AG08395 (cell line): Measurements from ENCODE around the gene BRME1.
A peak's percentile ranks its signal among the peaks of the same experiment; 100 is the strongest.

Experiments
- DNase-seq: peaks from one replicate; pipeline ENCODE4 v3.0.0; 2012; ENCODE audit warnings: mixed read lengths, low spot score

The BRME1 gene

GRCh38 chr19:13905634-13906520 is at the start of gene BRME1, which contains the start of gene CC2D1A:
Gene BRME1 (minus strand): TSS chr19:13906117. CDS start chr19:13904892, 1,225 bp downstream.
Gene CC2D1A (plus strand): TSS chr19:13906201. CDS start chr19:13906442, 241 bp downstream.
- peak; percentile 99 for DNase-seq

GRCh38 chr19:13954185-13954584 is 48.3 kb upstream of the BRME1 start:
- no peak for DNase-seq

GRCh38 chr19:13952931-13953531 is 47.1 kb upstream of the BRME1 start:
- peak; percentile 90 for DNase-seq

- DNase-seq = peak; percentile 100
Measured at GRCh38 chr19:13952154-13952930, 46.4 kb upstream of the BRME1 start, which contains the start of gene DCAF15. Gene DCAF15 (plus strand): TSS chr19:13952509. CDS start chr19:13952513, 4 bp downstream.

GRCh38 chr19:13951799-13952153 is 45.9 kb upstream of the BRME1 start:
- DNase-seq = no peak

GRCh38 chr19:13951043-13951442 is 45.1 kb upstream of the BRME1 start:
- DNase-seq = no peak

- DNase-seq = no peak
Measured at GRCh38 chr19:13946414-13946813, 40.5 kb upstream of the BRME1 start.

- DNase-seq = no peak
Measured at GRCh38 chr19:13942023-13942684, 36.2 kb upstream of the BRME1 start.

GRCh38 chr19:13938301-13939064 is 32.6 kb upstream of the BRME1 start, which contains the start of gene PODNL1:
Gene PODNL1 (minus strand): TSS chr19:13938417. CDS start chr19:13938181, 236 bp downstream.
- DNase-seq = peak; percentile 92

- no peak for DNase-seq
Measured at GRCh38 chr19:13937479-13938300, 31.8 kb upstream of the BRME1 start.

- no peak for DNase-seq
Measured at GRCh38 chr19:13935765-13936510, 30.0 kb upstream of the BRME1 start.

GRCh38 chr19:13934785-13935109 is 28.8 kb upstream of the BRME1 start:
- no peak for DNase-seq

- no peak for DNase-seq
Measured at GRCh38 chr19:13932911-13933393, 27.0 kb upstream of the BRME1 start.

GRCh38 chr19:13932149-13932637 is 26.3 kb upstream of the BRME1 start:
- DNase-seq = no peak

- DNase-seq = no peak
Measured at GRCh38 chr19:13931391-13932148, 25.7 kb upstream of the BRME1 start.

- DNase-seq = no peak
Measured at GRCh38 chr19:13930402-13930801, 24.5 kb upstream of the BRME1 start.

GRCh38 chr19:13929956-13930355 is 24.0 kb upstream of the BRME1 start:
- no peak for DNase-seq

- no peak for DNase-seq
Measured at GRCh38 chr19:13929340-13929739, 23.4 kb upstream of the BRME1 start.
